Measurements from ENCODE around the gene MACROD2.

Gene MACROD2

GRCh38 chr20:14385176-14385740 is 389.9 kb downstream of the MACROD2 start:
- H3K4me3 ChIP-seq (ENCODE audit: low read length) = no peak overlapping the region

GRCh38 chr20:14386726-14387125 is 391.4 kb downstream of the MACROD2 start:
- no peak overlapping the region for H3K4me3 ChIP-seq (ENCODE audit: low read length)
- TF ChIP-seq ZNF274 (IDR thresholded peaks at IDR 0.05; ENCODE audit: low read depth, low read length) = no peak

More at GRCh38 chr20:14385176-14385740, 389.9 kb downstream of the MACROD2 start:
- no peak for TF ChIP-seq ZNF274 (IDR thresholded peaks at IDR 0.05; ENCODE audit: low read depth, low read length)

GRCh38 chr20:14401479-14402138 is 406.3 kb downstream of the MACROD2 start:
- no peak overlapping the region for H3K4me3 ChIP-seq (ENCODE audit: low read length)
- no peak for TF ChIP-seq ZNF274 (IDR thresholded peaks at IDR 0.05; ENCODE audit: low read depth, low read length)

- H3K4me3 ChIP-seq (ENCODE audit: low read length) = no peak overlapping the region
- TF ChIP-seq ZNF274 (IDR thresholded peaks at IDR 0.05; ENCODE audit: low read depth, low read length) = no peak
These were observed 409.2 kb downstream of the MACROD2 start for GRCh38 chr20:14404515-14404914.

GRCh38 chr20:14406495-14406894 is 411.2 kb downstream of the MACROD2 start:
- no peak overlapping the region for H3K4me3 ChIP-seq (ENCODE audit: low read length)
- TF ChIP-seq ZNF274 (IDR thresholded peaks at IDR 0.05; ENCODE audit: low read depth, low read length) = no peak

- no peak overlapping the region for H3K4me3 ChIP-seq (ENCODE audit: low read length)
- no peak for TF ChIP-seq ZNF274 (IDR thresholded peaks at IDR 0.05; ENCODE audit: low read depth, low read length)
These were observed 412.0 kb downstream of the MACROD2 start for GRCh38 chr20:14407336-14407735.

GRCh38 chr20:14410869-14411555 is 415.7 kb downstream of the MACROD2 start:
- TF ChIP-seq ZNF274 (IDR thresholded peaks at IDR 0.05; ENCODE audit: low read depth, low read length) = no peak
- H3K4me3 ChIP-seq (ENCODE audit: low read length) = no peak overlapping the region

- TF ChIP-seq ZNF274 (IDR thresholded peaks at IDR 0.05; ENCODE audit: low read depth, low read length) = no peak
- H3K4me3 ChIP-seq (ENCODE audit: low read length) = no peak overlapping the region
These were observed 416.9 kb downstream of the MACROD2 start for GRCh38 chr20:14412065-14412681.

- TF ChIP-seq ZNF274 (IDR thresholded peaks at IDR 0.05; ENCODE audit: low read depth, low read length) = no peak
- no peak overlapping the region for H3K4me3 ChIP-seq (ENCODE audit: low read length)
These were observed 418.5 kb downstream of the MACROD2 start for GRCh38 chr20:14413835-14414234.

- no peak for TF ChIP-seq ZNF274 (IDR thresholded peaks at IDR 0.05; ENCODE audit: low read depth, low read length)
These were observed 419.2 kb downstream of the MACROD2 start for GRCh38 chr20:14414560-14414959.

GRCh38 chr20:14415467-14415866 is 420.2 kb downstream of the MACROD2 start:
- TF ChIP-seq ZNF274 (IDR thresholded peaks at IDR 0.05; ENCODE audit: low read depth, low read length) = no peak
- H3K4me3 ChIP-seq (ENCODE audit: low read length) = no peak overlapping the region

More at GRCh38 chr20:14414560-14414959, 419.2 kb downstream of the MACROD2 start:
- no peak overlapping the region for H3K4me3 ChIP-seq (ENCODE audit: low read length)

- H3K4me3 ChIP-seq (ENCODE audit: low read length) = no peak overlapping the region
- no peak for TF ChIP-seq ZNF274 (IDR thresholded peaks at IDR 0.05; ENCODE audit: low read depth, low read length)
These were observed 423.1 kb downstream of the MACROD2 start for GRCh38 chr20:14418376-14418775.

GRCh38 chr20:14422892-14423291 is 427.6 kb downstream of the MACROD2 start:
- TF ChIP-seq ZNF274 (IDR thresholded peaks at IDR 0.05; ENCODE audit: low read depth, low read length) = no peak
- H3K4me3 ChIP-seq (ENCODE audit: low read length) = no peak overlapping the region

GRCh38 chr20:14431568-14431967 is 436.3 kb downstream of the MACROD2 start:
- no peak for TF ChIP-seq ZNF274 (IDR thresholded peaks at IDR 0.05; ENCODE audit: low read depth, low read length)
- no peak overlapping the region for H3K4me3 ChIP-seq (ENCODE audit: low read length)

GRCh38 chr20:14432085-14432484 is 436.8 kb downstream of the MACROD2 start:
- TF ChIP-seq ZNF274 (IDR thresholded peaks at IDR 0.05; ENCODE audit: low read depth, low read length) = no peak
- no peak overlapping the region for H3K4me3 ChIP-seq (ENCODE audit: low read length)

Data from GM08714 (cell line).